WERI-Rb-1 (cell line): ENCODE data around the gene KCNA3.

ENCODE experiments used
- DNase-seq: peaks from one replicate; pipeline ENCODE4 v3.0.0-alpha.2; 2020
- H3K27ac ChIP-seq: fragments of 250-450 bp; sonication (Bioruptor Pico); 2 replicates; pipeline ENCODE4 v1.5.1; 2020; ENCODE audit warnings: mild to moderate bottlenecking, moderate library complexity
- H3K27me3 ChIP-seq: fragments of 250-450 bp; sonication (Bioruptor Pico); 2 replicates; pipeline ENCODE4 v1.5.1; 2021; ENCODE audit warnings: mild to moderate bottlenecking, low read depth, moderate library complexity; ENCODE audit not compliant: insufficient read depth, severe bottlenecking
- H3K36me3 ChIP-seq: fragments of 250-450 bp; sonication (Bioruptor Pico); 2 replicates; pipeline ENCODE4 v1.5.1; 2020; ENCODE audit warnings: mild to moderate bottlenecking, moderate library complexity
- H3K4me3 ChIP-seq: 2 replicates; pipeline ENCODE4 v1.5.1; 2011; ENCODE audit warnings: low read depth, mild to moderate bottlenecking, control low read depth, low read length
- H3K9me3 ChIP-seq: fragments of 250-450 bp; sonication (Bioruptor Pico); 2 replicates; pipeline ENCODE4 v1.5.1; 2021; ENCODE audit warnings: mild to moderate bottlenecking, moderate library complexity; ENCODE audit not compliant: severe bottlenecking
- CTCF ChIP-seq: IDR thresholded peaks from 2 replicates; pipeline ENCODE4 v1.5.1; 2011; ENCODE audit warnings: low read depth, mild to moderate bottlenecking, control low read depth, inconsistent platforms, low read length

Gene KCNA3

DNA sequence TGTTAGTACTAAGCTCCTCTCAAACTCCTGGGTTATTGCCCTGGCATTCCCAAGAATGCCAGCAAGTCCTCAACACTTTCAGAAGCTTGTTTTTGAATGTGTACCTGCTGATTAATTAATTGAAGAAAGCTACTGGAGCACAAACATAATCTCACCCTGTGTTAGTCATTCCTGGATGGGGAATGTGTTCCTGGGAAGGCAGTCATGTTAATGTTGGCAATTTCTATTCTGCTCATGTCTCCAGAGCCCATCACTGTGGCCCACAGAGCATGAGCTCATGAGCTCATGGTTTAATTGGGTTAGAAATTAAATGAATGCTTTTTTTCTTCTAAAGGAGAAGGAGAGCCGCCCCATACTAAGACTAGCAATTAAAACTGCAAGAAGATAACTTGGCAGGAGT is 31.9 kb upstream of the KCNA3 start:
- Histone ChIP-seq H3K27me3 (no peaks in the 10 kb centered on the region), H3K9me3 (no peaks in the 10 kb centered on the region), H3K27ac (no peak overlapping the region)

DNA sequence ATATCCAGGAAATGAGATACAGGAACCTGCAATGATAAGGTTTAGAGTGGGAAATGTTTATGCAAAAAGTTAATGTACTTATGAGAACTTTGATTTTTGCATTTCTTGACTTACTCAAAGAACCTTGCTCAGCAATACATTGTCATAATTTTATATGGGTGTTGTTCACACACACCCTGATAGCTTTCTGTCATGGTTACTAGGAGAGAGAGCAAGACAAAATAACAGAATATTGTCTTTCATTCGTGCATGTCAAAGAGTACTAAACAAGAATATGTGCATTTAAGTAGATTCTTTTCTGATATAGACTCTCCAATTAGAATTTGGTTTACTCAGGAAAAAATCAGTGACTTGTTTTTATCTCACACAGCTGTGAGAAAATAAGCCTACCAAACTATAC is 27.5 kb upstream of the KCNA3 start:
- H3K27me3 ChIP-seq = no peaks in the 10 kb centered on the region
- DNase-seq = no peak

More for the DNA sequence above, 31.9 kb upstream of the KCNA3 start:
- no peaks in the 10 kb centered on the region for H3K36me3 ChIP-seq
- no peak for TF ChIP-seq CTCF
- no peak for DNase-seq
- H3K4me3 ChIP-seq = no peak overlapping the region

DNA sequence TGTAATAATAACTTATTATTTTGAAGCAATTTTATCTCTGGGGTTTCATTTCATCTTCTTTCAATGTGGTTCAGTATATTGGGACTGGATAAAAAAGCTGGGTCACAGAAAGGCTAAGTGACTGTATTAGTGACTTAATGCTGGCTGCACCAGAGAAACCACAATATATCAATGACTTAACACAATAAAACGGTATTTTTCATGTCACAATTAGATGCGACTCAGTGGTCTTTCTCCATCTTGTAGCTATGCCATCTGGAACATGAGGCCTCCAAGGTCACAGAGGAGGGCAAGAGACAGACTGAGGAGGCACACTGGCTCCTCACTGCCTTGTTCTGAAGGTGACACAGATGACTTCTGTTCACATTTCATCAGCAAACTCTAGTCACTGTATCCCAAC is 26.0 kb upstream of the KCNA3 start:
- no peak overlapping the region for H3K27ac ChIP-seq
- no peak for TF ChIP-seq CTCF
- DNase-seq = no peak
- H3K36me3 ChIP-seq = no peaks in the 10 kb centered on the region
- H3K4me3 ChIP-seq = no peak overlapping the region
- H3K9me3 ChIP-seq = no peaks in the 10 kb centered on the region
- no peaks in the 10 kb centered on the region for H3K27me3 ChIP-seq

More for the DNA sequence above, 27.5 kb upstream of the KCNA3 start:
- Histone ChIP-seq H3K36me3 (no peaks in the 10 kb centered on the region), H3K27ac (no peak overlapping the region), H3K9me3 (no peaks in the 10 kb centered on the region), H3K4me3 (no peak overlapping the region)
- TF ChIP-seq CTCF = no peak

- no peaks in the 10 kb centered on the region for H3K27me3 ChIP-seq
Observed at GRCh38 chr1:110697606-110698005, 22.9 kb upstream of the KCNA3 start.

DNA sequence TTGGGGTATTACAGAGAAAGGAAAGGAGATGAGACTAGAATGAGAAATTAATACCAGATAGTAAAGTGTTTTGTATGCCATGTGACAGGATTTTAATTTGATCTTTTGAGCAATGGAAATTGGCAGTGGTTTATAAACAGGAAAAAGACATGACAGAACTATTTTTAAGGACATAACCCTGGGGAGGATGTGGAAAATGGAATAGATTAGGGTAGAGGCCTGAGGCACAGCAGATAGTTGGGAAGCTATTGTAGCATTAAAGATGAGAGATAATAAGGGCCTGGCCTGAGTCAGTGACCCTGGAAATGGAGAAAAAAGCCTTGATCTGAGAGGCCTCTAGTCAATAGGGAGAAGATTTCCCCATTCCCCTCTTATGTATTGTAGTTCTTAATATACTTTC is 22.1 kb upstream of the KCNA3 start:
- no peaks in the 10 kb centered on the region for H3K27me3 ChIP-seq
- TF ChIP-seq CTCF = no peak
- no peaks in the 10 kb centered on the region for H3K9me3 ChIP-seq
- H3K4me3 ChIP-seq = no peak overlapping the region
- no peak for DNase-seq
- no peaks in the 10 kb centered on the region for H3K36me3 ChIP-seq
- H3K27ac ChIP-seq = no peak overlapping the region

More at GRCh38 chr1:110697606-110698005, 22.9 kb upstream of the KCNA3 start:
- H3K27ac ChIP-seq = no peak overlapping the region
- H3K4me3 ChIP-seq = no peak overlapping the region
- DNase-seq = no peak
- no peaks in the 10 kb centered on the region for H3K9me3 ChIP-seq
- no peaks in the 10 kb centered on the region for H3K36me3 ChIP-seq
- TF ChIP-seq CTCF = no peak

DNA sequence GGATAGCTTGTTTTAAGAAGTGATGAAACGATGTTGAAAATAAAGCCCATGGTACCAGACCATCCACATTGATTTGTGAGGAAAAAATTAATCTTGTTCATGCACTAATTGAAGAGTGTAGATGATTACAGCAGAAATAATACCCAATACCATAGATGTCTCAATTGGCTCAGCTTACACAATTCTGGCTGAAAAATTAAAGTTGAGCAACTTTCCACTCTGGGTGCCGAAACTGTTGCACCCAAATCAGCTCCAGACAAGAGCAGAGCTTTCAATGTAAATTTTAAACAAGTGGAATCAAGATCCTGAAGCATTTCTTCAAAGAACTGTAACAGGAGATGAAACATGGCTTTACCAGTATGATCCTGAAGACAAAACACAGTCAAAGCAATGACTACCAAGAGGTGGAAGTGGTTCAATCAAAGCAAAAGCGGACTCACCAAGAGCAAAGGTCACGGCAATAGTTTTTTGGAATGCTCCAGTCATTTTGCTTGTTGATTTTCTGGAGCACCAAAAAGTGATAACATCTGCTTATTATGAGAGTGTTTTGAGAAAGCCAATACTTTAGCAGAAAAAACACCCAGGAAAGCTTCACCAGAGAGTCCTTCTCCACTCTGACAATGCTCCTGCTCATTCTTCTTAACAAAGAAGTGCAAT is 16.1 kb upstream of the KCNA3 start:
- no peak overlapping the region for H3K27ac ChIP-seq
- H3K27me3 ChIP-seq = no peaks in the 10 kb centered on the region
- TF ChIP-seq CTCF = no peak
- H3K36me3 ChIP-seq = no peaks in the 10 kb centered on the region
- no peak for DNase-seq
- H3K4me3 ChIP-seq = no peak overlapping the region
- no peaks in the 10 kb centered on the region for H3K9me3 ChIP-seq
